DOHH2 (cell line): ENCODE results near the gene FGD4.

Experiments used
- H3F3A ChIP-seq: fragments of 200-600 bp; sonication (generic), shearing (Covaris generic); 2 replicates; pipeline ENCODE4 v1.6.0; 2016; ENCODE audit warnings: antibody characterized with exemption, mild to moderate bottlenecking; ENCODE audit not compliant: control insufficient read depth, insufficient read depth
- H3K27ac ChIP-seq: fragments of 200-600 bp; sonication (generic); 2 replicates; pipeline ENCODE4 v1.5.1; 2014; ENCODE audit warnings: low read depth, mild to moderate bottlenecking, low read length, moderate library complexity
- H3K27me3 ChIP-seq: fragments of 200-600 bp; sonication (generic); 2 replicates; pipeline ENCODE4 v1.6.1; 2014; ENCODE audit warnings: mild to moderate bottlenecking, low read length, mixed read lengths; ENCODE audit not compliant: control insufficient read depth
- H3K36me3 ChIP-seq: fragments of 200-600 bp; sonication (generic); 2 replicates; pipeline ENCODE4 v1.6.1; 2014; ENCODE audit warnings: mild to moderate bottlenecking, low read length, moderate library complexity, mixed read lengths; ENCODE audit not compliant: control insufficient read depth
- H3K4me1 ChIP-seq: fragments of 200-600 bp; sonication (generic); 2 replicates; pipeline ENCODE4 v1.6.1; 2014; ENCODE audit warnings: mild to moderate bottlenecking, low read length, mixed read lengths; ENCODE audit not compliant: control insufficient read depth
- H3K4me2 ChIP-seq: fragments of 200-600 bp; sonication (generic); 2 replicates; pipeline ENCODE4 v1.6.0; 2014; ENCODE audit warnings: mild to moderate bottlenecking, low read length, moderate library complexity
- H3K4me3 ChIP-seq: fragments of 200-600 bp; sonication (generic); 2 replicates; pipeline ENCODE4 v1.5.1; 2014; ENCODE audit warnings: mild to moderate bottlenecking, low read length, mixed read lengths
- H3K79me2 ChIP-seq: fragments of 200-600 bp; sonication (generic); 2 replicates; pipeline ENCODE4 v1.6.1; 2014; ENCODE audit warnings: mild to moderate bottlenecking, low read length, mixed read lengths; ENCODE audit not compliant: control insufficient read depth
- H3K9me2 ChIP-seq: fragments of 200-600 bp; sonication (generic); replicated peaks from 2 replicates; pipeline ENCODE4 v1.6.1; 2014; ENCODE audit warnings: mild to moderate bottlenecking, low read length, mixed read lengths; ENCODE audit not compliant: control insufficient read depth
- H3K9me3 ChIP-seq: fragments of 200-600 bp; sonication (generic); 2 replicates; pipeline ENCODE4 v1.6.1; 2014; ENCODE audit warnings: antibody characterized with exemption, low read length, mixed read lengths; ENCODE audit not compliant: control insufficient read depth, insufficient read depth
- H4K20me1 ChIP-seq: fragments of 200-600 bp; sonication (generic); 2 replicates; pipeline ENCODE4 v1.6.0; 2014; ENCODE audit warnings: low read depth, mild to moderate bottlenecking, antibody characterized with exemption, low read length, moderate library complexity; ENCODE audit not compliant: control insufficient read depth, insufficient read depth
- EZH2phosphoT487 ChIP-seq: fragments of 200-600 bp; sonication (generic); IDR thresholded peaks from 2 replicates; pipeline ENCODE4 v1.6.1; 2017; ENCODE audit warnings: borderline replicate concordance, mild to moderate bottlenecking, antibody characterized with exemption, low read length, moderate library complexity, mixed read lengths
- TF ChIP-seq, protein P1 (sequence below): fragments of 200-600 bp; sonication (generic); IDR thresholded peaks from one replicate; pipeline ENCODE4 v1.5.1; 2014; ENCODE audit warnings: antibody characterized with exemption, mild to moderate bottlenecking, low read depth, low read length; ENCODE audit not compliant: poor library complexity, severe bottlenecking

The FGD4 gene

DNA sequence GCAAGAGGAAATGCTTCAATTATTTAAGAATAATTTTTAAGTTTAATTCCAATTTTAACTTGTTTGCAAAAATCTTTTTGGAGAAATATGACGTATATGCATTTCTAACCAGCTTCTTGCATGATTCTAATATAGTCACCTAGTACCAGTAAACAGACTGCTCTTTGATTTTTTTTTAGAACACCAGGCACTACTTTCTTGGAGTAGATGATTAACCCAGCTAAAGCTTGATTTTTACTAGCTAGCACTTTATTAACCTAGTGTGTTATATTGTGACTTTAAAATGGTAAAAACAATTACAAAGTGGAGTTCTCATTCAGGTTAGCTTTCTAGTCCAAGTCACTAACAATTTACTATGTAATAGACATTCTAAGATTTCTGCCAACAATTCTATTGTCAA lies 32.6 kb upstream of the FGD4 start:
- H3F3A ChIP-seq: no peaks in the 10 kb centered on the region
- H3K4me1 ChIP-seq: peaks cover 6% of the 10 kb centered on the region
- H3K79me2 ChIP-seq: no peaks in the 10 kb centered on the region
- H3K4me3 ChIP-seq: no peak overlapping the region
- H3K36me3 ChIP-seq: no peaks in the 10 kb centered on the region
- H3K4me2 ChIP-seq: no peak overlapping the region
- TF ChIP-seq, protein P1, sequence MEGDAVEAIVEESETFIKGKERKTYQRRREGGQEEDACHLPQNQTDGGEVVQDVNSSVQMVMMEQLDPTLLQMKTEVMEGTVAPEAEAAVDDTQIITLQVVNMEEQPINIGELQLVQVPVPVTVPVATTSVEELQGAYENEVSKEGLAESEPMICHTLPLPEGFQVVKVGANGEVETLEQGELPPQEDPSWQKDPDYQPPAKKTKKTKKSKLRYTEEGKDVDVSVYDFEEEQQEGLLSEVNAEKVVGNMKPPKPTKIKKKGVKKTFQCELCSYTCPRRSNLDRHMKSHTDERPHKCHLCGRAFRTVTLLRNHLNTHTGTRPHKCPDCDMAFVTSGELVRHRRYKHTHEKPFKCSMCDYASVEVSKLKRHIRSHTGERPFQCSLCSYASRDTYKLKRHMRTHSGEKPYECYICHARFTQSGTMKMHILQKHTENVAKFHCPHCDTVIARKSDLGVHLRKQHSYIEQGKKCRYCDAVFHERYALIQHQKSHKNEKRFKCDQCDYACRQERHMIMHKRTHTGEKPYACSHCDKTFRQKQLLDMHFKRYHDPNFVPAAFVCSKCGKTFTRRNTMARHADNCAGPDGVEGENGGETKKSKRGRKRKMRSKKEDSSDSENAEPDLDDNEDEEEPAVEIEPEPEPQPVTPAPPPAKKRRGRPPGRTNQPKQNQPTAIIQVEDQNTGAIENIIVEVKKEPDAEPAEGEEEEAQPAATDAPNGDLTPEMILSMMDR: no peak
- TF ChIP-seq EZH2phosphoT487: no peak
- no peak overlapping the region for H3K27ac ChIP-seq
- no peaks in the 10 kb centered on the region for H4K20me1 ChIP-seq
- no peaks in the 10 kb centered on the region for H3K9me3 ChIP-seq
- no peaks in the 10 kb centered on the region for H3K9me2 ChIP-seq
- no peaks in the 10 kb centered on the region for H3K27me3 ChIP-seq

DNA sequence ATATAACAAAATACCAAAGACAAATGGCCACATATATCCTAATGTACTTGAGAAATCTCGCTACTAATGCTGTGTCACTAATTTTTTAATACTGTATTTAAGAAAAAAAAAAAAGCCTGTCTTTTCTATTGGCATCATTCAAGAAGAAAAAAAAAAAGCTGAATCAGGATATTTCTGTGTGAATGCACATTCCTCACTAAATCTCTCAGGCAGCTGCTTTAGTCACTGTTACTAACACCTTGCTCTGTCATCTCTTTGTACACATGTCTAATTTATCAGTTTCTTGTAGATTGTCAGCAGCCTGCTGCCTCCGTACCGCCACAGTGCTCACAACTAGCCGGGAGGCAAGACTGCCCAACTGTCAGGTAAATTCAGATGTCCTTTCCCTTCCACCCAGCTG lies 32.0 kb upstream of the FGD4 start:
- no peaks in the 10 kb centered on the region for H4K20me1 ChIP-seq
- no peak overlapping the region for H3K4me2 ChIP-seq
- H3K79me2 ChIP-seq: no peaks in the 10 kb centered on the region
- no peak for TF ChIP-seq EZH2phosphoT487
- TF ChIP-seq, protein P1: no peak
- H3K36me3 ChIP-seq: no peaks in the 10 kb centered on the region
- H3K27me3 ChIP-seq: no peaks in the 10 kb centered on the region
- no peaks in the 10 kb centered on the region for H3K9me2 ChIP-seq
- no peaks in the 10 kb centered on the region for H3K9me3 ChIP-seq
- H3K27ac ChIP-seq: no peak overlapping the region
- no peak overlapping the region for H3K4me3 ChIP-seq
- H3K4me1 ChIP-seq: peaks cover 11% of the 10 kb centered on the region
- no peaks in the 10 kb centered on the region for H3F3A ChIP-seq

DNA sequence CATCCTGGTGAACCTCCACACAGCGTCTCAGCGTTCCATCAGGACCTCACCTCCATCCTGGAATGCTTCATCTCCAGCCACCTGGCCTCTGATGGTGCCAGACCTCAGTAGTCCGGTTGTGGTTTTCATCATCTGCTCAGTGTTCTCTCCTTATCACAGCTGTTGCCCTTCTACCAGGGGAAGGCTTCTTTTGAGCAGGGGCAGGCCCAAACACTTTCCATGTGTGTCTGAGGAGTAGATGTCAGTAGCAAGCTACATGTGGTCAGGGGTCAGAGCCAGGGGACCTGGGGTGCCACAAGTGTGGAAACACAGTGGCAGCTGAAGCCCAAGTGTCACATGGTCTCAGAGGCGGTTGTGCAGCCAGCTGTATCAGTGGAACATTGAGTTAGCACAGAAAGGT lies 30.2 kb upstream of the FGD4 start:
- no peak overlapping the region for H3K4me3 ChIP-seq
- H3K4me1 ChIP-seq: peaks cover 11% of the 10 kb centered on the region
- no peaks in the 10 kb centered on the region for H3K9me2 ChIP-seq
- no peaks in the 10 kb centered on the region for H3K79me2 ChIP-seq
- no peaks in the 10 kb centered on the region for H3K9me3 ChIP-seq
- TF ChIP-seq, protein P1: no peak
- TF ChIP-seq EZH2phosphoT487: no peak
- H3K27ac ChIP-seq: no peak overlapping the region
- no peaks in the 10 kb centered on the region for H3F3A ChIP-seq
- no peaks in the 10 kb centered on the region for H3K27me3 ChIP-seq
- H4K20me1 ChIP-seq: no peaks in the 10 kb centered on the region
- H3K4me2 ChIP-seq: no peak overlapping the region
- H3K36me3 ChIP-seq: no peaks in the 10 kb centered on the region

DNA sequence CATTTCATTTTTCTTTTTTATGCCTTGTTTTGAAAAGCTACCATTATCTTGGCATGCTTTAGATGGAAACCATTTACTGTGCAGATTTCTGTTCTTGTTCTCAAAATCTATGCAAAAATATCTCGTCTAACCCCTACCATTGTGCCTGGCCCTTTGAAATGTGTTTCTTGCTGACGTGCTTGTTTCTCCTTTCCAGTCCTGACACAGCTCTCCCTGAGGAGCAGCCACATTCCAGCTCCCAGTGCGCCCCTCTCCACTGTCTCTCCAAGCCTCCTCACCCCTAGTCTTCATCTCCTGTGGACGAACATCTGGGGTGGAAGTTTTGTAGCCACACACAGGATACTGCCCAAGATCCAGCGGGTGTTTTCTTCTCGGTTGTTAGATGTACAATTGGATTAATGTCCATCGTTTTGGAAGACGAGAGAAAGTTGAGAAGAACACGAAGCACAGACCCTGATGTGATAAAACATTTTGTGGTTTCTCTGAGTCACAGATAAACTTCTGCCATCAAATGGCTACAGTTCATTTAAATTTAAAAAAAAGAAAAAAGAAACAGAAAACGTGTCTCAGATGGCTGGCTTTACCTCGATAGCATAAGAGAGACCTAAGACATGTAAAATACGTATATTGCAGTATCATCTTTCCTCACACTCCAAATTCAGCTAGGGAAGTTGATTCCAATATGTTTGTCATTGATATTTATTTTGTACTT lies 21.9 kb upstream of the FGD4 start:
- Histone ChIP-seq H3K4me3 (no peak overlapping the region), H3K4me1 (no peaks in the 10 kb centered on the region), H3K27me3 (0 out of 2 replicates have a peak, but pooled peaks cover 5% of the 10 kb centered on the region), H4K20me1 (no peaks in the 10 kb centered on the region), H3K79me2 (no peaks in the 10 kb centered on the region), H3K27ac (no peak overlapping the region), H3K9me2 (no peaks in the 10 kb centered on the region), H3K4me2 (no peak overlapping the region), H3F3A (peaks cover 4% of the 10 kb centered on the region; the same call in 1 of the 2 replicates), H3K9me3 (no peaks in the 10 kb centered on the region), H3K36me3 (no peaks in the 10 kb centered on the region)
- TF ChIP-seq, protein P1: no peak
- TF ChIP-seq EZH2phosphoT487: no peak
